Suppressor macrophage treated with lipopolysaccharide for 1 hour (primary cell): ENCODE measurements around the gene ZNF235.
A peak's percentile ranks its signal among the peaks of the same experiment; 100 is the strongest.
"Not testable (repeated sequence)": the region's sequence is repeated elsewhere in the genome, so short reads cannot be mapped to it uniquely, and the experiment has no call there.

Experiments used
- DNase-seq, 3 donors: peaks; one replicate each; pipeline ENCODE4 v3.0.0-alpha.2; 2020 to 2022

Gene ZNF235

DNA sequence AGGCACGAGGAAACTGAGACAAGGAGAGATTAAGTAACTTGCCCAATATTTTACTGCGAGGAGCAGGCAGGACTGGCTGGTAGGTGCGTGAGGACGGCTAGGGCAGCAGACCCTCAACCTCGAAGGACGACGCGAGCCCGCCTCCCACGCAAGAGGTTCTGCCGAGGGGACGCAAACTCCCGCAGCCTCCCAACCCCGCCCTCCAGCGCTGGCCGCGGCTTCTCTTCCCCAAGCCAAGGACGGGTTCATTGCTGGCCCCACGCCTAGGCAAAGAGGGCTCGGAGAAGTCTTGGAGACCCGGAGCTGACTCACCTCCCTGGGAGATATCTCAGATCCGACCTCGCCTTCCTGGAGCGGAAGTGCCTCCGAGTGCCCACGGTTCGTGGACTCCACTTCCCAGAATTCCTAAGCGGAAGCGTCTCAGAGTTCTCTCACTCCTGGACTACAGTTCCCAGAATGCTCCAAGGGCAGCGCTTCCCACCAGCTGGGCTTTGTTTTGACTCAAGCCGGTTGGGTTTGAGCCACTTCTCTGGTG lies at the start of gene ZNF235:
Gene ZNF235, minus strand, starts transcription at position 367 of the 535 bp plus-strand sequence. CDS start 1,621 bp downstream, outside the sequence.
- peak; percentile 94 to 97 (median 97) for DNase-seq

DNA sequence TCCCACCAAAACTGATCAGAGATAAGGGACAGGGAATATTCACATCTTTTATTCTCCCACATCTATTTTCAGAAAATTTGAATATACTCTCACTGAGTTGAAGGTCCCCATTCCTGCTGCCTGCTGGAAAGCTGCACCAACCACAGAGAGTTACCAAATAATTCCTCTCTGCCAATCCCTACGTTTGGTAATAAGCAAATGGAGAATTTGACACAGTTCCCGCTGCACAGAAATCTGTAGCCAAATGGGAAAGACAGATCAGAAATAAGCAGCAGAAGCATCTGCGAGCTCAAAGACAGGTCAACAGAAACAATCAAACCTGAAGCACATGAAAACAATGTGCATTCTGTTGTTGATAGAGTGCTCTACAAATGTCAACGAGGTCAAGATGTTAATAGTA lies 41.7 kb upstream of the ZNF235 start:
- DNase-seq: no peak

DNA sequence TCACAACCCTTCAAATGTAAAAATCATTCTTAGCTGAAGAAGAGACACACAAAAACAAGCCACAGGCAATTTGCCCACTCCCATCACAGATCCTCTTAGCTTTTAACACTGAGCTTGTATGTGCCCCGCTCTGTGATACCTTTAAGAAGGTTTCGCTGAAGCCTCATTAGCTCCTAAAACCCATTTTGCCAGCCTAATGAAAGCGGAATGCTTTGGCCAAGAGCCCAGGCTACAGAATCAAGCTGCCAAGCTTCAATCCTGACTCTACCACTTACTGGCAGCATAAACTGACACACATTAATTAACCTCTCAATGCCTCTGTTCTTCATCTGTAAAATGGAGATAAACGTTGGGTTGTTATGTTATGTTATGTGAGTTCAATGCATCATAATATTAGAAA lies 41.1 kb upstream of the ZNF235 start:
- no peak for DNase-seq

DNA sequence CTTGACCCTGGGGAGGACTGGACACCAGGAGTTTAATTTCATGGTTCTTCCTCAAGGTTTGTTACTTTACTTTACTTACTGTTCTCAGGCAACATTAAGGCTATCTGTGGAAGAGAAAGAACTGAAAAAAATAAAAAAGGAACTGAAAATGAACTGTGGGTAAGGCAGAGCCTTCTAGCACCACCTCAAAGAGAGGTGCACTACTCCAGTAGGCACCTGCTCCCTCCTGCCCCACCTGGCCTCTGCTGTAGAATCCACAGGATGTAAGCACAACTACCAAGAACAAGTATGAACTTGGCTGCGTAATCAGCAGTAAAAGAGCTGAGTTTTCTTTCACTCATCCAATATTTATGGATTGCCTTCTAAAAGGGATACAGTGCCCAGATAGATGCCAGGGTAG lies 39.4 kb upstream of the ZNF235 start:
- no peak for DNase-seq

DNA sequence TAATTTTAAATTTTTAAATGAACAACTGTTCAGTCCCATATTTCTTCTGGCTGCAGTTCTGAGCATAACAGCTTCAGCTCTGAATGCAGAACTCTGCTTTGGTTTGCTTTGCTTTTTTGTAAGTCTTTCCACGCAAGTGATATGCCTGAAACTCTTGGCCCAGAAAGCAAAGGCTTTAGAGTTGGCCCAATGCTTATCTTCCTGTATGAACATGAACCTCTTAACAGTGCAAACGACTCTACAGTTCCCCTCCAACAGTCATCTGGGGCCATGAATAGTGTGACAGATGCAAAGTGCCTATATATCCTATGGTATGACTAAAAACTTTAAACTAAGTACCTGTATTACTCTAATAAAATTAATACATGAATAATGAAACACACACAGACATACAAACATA lies 37.0 kb upstream of the ZNF235 start:
- no peak for DNase-seq

DNA sequence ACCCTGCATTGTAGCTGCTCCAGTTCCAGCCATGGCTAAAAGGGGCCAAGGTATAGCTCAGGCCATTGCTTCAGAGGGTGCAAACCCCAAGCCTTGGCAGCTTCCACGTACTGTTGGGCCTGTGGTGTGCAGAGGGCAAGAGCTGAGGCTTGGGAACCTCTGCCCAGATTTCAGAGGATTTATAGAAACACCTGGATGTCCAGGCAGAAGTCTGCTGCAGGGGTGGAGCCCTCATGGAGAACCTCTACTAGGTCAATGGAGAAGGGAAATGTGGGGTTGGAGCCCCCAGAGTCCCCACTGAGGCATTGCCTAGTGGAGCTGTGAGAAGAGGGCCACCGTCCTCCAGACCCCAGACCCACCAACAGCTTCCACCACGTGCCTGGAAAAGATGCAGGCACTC lies 29.8 kb upstream of the ZNF235 start:
- not testable (repeated sequence) for DNase-seq

DNA sequence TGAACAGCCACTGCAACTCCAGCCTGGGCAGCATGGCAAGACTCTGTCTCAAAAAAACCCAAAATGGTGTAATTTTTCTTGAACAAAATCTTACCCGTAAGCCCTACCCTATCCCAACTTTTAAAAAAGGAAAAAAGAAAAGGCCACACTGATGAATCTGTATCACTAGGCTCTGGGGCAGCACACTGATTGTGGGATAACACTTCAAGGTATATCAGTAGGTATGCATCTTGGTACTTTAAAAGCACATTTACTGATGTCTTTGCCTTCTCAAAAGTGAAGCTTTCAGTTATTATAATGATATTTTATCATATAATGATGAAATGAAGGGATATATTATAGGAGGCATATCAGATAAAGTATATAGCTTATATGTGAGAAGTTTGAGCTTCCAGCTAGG lies 27.3 kb upstream of the ZNF235 start:
- DNase-seq: no peak

DNA sequence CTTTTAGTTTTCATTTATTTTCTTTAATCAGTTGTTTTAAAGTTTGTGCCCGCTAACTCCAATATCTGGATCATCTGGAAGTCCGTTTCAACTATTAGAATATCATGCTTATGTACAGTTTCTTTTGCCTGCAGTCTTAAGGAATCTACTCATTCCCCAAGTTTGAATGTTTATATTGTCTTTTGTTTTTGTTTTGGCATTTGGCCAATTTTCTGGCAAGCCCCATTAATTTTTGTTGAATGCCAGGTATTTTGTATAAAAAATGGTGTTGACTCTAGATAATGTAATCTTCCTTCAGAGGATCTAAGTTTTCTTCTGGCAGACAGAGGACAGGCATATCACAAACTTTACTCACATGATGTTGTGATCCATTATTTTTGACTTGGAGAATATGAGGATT lies 11.1 kb upstream of the ZNF235 start:
- no peak for DNase-seq

DNA sequence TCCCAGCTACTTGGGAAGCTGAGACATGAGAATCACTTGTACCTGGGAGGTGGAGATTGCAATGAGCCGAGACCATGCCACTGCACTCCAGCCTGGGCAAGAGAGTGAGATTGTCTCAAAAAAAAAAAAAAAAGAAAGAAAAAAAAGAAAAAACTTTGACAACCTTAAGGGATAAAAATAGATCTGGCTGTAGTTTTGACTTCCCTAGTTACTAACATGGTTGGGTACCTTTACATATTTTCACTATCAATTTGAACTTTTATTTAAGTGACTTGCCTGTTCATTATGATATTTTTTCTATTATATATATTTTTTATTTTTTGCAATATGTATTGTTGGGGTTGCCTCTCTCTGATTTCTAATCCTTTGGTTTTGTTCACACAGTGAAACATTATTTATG lies 8.4 kb upstream of the ZNF235 start:
- no peak for DNase-seq

DNA sequence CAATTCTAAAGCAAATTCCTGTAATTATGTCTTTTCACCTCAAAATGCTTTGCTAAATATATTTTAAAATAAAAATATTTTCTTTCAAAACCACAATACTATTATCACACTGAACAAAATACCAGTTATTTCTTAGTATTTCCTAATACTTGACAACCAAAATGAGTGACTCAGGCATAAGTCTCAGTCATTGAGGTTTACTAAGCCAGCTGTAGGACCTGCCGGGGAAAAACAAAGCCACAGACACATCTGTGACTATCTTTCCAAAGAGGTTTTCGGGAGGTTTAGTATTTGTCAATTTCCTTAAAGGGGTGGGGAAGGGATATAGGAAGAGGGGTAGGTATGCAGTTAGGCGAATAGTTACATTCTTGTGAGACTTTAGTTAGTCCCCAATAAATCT lies 3.2 kb upstream of the ZNF235 start:
- DNase-seq: no peak

DNA sequence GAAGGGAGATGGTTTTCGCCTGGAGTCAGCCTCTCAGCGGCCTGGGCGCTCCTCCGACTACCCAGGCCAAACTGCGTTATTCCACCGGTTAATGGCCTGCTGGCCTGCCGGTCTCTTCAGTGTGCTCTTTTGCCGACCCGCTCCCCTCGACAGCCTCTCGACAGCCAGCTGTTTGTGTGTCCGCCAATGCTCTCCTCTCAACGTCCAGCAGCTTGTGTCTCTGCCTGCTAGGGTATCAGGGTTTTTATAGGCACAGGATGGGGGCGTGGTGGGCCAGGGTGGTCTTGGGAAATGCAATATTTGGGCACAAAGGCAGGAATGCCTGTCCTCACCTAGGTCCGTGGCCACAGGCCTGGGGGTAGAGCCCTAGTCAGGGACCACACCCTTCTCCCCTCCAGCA lies 1.5 kb upstream of the ZNF235 start:
- DNase-seq: no peak

DNA sequence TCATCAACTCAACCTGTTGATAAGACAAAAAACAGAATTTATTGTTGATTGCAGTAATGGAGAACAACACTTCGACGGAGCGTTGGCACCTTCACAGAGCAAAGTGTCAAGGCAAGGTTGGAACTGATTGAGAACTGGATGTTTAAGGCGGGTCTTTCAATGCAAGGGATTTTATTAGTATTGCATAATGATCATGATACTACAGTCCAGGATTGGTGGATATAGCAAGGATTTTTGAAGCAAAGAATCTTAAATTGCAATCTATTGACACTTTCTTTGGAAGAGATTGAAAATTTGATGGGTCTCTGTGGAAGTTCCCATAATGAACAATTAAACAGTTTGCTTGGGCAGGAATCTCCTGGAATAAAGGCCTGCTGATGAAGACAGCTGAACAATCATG lies 632 bp upstream of the ZNF235 start:
- DNase-seq: no peak

DNA sequence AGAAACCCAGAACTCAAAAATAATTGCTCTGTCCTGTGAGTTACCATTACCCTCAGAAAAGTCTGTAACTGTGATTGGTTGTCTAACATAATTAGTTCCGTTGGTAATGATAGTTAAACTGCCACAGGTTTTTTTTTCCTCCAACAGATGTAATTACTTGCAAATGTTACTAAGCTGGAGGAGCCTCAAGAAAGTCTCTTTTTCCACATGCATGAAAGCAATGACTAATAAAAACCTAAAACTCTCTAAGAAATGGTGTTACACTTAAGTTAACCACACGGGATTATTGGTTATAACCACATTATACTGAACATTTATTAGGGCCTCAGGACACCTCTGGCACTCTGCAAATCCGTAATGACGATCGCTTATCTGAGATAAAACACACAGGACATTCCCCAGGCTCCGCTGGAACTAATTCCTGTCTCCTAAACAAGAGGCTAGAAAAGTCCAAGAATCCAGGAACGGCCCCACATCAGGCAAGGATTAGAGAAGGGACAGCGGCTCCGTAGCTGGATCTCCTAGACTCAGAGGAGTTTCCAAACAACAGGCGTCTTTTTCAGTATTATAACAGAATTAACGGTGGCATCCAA lies 753 bp downstream of the ZNF235 start:
- peak in 2 of 3 donors; percentile 10 to 12 for DNase-seq

DNA sequence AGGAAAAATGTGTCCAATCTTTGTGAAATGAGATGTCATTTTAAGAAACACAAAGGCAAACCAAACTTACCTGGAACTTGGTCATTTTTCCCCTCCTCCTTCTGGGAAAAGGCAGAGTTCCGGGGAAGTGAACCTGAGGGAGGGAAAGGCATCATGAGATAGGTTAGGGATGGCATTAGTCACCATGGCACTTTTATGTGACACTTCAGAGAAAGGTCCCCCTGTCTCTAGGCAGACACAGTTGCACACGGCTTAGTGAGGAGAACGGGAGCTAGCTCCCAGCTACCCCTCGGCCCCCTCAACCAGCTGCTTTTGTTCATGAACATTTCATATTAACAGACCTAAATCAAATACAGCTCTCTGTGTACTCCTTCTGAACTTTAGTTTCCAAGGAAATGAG lies 1.5 kb downstream of the ZNF235 start:
- DNase-seq: no peak

DNA sequence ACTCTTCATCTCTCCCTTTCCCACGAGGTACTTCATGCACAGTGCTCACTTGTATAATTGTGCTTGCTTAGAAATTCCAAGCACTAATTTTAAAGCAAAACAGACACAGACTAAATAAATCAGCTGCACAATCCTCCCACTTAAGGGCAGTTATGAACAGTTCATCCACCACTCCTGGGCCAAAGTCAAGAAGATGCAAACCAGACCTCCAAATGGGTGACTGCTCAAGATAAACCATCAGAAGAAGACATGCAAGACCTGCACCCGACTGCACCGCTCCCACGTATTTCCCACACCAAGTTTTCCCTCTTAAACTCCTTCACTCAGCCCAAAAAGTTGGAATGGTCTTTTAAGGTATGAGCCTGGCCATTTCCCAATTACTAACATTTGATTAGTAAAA lies 19.9 kb downstream of the ZNF235 start:
- no peak for DNase-seq

DNA sequence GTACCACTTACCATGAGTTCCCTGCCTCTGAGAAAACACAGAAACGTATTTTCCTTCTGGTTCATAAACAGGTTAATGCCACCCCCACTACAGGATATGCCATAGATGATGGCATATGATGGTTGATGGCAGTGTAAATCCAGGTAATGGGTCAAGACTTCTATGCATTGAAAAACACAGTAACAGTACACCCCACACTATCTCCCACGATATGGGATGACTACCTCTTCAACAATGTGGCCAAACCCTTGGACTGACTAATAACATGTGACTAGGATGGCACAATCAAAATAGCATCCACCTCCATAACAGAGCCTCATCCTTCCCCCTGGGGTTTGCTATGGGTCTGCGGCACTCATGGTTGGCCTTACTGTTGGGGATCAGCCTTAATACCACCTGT lies 22.0 kb downstream of the ZNF235 start:
- no peak for DNase-seq

DNA sequence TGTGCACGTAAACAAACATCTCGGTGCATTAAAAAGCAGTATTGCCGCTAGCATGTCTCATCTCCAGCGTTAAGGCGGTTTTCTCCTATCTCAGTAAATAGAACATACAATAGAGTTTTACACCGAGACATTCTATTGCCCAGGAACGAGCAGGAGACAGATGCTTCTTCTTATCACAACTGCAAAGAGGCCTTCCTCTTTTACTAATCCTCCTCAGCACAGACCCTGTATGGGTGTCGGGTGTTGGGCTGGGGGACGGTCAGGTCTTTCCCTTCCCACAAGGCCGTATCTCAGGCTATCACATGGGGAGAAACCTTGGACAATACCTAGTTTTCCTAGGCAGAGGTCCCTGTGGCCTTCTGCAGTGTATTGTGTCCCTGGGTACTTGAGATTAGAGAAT lies 23.9 kb downstream of the ZNF235 start:
- DNase-seq: no peak

DNA sequence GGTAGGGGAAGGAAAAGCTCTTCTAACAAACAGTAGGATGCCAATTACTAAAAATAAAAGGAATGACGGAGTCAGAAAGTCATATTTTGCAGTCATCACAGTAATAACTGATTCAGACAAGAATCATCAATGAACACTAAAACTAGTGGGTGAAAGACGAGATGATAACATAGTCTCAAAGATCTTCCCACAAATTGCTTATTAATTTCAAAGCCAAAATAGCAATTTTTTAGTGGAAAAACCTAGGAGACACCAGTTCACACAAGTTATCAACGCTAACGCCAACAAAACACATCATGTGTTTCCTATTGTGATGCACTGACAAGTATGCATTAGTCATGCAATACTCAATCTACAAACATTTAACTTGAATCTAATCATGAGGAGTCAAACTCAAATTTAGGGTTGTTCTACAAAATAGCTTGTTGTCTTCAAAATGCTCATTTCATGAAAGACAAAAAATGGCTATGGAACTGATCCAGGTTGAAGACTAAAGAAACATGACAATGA lies 26.6 kb downstream of the ZNF235 start:
- no peak for DNase-seq

DNA sequence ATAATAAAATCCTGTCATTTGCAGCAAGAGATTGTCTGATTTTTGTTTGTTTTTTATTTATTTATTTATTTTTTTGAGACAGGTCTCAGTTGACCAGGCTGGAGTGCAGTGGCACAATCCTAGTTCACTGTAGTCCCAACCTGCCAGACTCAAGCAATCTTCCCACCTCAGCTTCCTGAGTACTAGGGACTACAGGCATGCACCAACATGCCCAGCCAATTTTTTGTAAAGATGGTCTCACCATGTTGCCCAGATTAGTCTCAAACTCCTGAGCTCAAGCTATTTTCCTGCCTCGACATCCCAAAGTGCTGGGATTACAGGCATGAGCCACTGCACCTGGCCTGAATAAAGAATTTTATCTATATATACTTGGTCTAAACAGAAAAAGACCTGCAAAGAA lies 27.5 kb downstream of the ZNF235 start:
- DNase-seq: no peak

DNA sequence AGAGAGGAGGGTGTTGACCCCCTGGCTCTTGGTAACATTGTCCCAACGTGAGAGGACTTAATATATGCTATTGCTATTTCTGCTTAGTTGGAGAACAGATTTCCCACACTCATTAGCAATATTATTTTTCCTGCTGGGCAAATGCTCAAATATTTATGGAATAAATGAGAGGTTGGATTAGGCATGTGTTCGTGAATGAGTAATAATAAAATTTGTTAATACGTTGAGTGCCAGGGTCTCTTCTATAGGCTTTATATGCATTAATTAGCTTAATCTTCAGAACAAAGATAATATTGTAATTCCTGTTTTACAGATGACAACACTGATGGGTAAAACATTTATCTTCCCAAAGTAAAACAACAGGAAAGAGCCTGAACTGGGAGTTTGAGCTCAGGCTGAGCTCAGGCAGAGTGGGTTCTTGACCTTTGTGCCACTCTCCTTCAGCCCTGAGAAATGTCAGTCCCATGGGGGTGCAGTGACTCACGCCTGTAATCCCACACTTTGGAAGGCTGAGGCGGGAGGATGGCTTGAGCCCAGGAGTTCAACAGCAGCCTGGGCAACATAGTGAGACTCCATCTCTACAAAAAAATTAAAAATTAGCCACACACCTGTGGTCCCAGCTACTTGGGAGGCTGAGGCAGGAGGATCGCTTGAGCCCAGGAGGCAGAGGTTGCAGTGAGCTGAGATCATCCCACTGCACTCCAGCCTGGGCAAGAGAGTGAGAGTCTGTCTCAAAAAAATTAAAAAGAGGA lies 44.0 kb downstream of the ZNF235 start:
- no peak for DNase-seq

DNA sequence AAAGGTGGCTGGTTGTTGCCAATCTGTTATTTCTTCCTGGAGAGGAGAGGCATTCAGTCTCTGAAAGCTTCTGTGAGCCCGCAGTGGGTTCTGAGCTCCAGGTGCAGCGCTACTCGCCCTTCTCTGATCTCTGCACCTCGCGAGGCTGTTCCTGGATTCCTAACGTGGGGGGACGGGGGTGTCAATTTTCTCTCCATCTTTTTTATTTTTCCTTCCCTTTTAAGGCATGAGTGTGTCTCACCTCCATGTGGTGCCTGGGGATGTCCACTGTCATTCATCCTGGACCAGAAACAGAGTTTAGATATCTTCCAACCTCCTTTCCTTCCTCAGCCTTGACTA lies 44.5 kb downstream of the ZNF235 start:
- no peak for DNase-seq

DNA sequence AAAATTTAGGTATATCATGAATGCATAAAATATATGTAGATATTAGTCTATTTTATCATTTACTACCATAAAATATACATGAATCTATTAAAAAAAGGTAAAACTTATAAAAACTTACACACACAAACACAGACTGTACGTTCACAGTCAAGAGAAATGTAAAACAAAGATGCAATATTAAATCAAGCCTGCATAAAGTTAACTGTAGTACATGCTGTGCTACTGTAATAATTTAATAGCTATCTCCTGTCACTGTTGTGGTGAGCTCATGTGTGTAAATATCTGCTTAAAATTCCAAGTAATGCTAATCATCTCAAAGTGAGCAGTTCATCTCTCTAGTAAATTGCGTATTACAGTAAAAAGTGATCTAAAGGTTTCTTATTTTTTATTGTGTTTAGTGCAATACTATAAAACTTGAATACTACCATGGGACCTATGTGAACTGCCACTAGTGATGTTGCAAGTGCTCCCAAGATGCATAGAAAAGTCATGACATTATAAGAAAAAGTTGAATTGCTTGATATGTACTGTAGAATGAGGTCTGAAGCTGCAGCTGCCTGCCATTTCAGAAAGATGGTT lies 45.9 kb downstream of the ZNF235 start:
- DNase-seq: no peak

DNA sequence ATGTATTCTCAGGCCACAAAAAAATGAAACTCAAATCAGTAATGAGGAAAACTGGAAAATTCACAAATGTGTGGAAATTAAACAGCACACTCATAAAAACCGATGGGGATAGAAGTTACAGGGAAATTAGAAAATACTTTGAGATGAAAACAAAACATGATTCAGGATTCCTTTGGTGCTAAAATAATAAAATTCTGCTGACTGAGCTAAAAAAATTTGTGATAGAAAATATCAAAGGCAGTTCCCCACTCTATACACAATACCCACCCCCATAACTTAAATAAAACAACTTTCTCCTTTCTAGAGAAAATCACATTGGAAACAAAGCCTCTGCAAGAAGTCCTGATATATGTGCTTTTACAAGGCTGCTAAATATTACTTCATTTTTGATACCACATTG lies 46.7 kb downstream of the ZNF235 start:
- DNase-seq: no peak

DNA sequence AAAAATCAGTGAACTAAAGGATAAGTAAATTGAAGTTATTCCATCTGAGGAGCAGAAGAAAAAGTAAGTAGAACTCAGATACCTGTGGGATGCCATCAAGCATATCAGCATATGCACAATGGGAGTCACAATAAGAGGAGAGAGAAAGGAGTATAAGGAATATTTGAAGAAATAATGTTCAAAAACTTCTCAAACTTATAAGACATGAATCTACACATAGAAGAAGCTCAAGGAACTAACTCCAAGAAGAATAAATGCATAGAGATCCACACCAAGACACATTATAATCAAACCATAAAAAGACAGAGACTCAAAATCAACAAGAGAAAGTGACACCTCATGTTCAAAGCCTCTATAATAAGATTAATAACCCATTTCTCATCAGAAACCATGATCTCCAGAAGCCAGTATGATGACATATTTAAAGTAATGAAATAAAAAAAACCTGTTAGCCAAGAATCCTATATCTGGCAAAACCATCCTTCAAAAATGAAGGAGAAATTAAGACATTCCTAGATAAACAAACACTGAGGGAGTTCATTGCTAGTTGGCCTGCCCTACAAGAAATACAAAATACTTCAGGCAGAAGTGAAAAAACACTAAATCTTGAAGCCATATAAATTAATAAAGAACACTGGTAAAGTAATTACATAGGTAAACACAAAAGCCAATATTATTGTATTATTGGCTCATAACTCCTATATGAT lies 49.0 kb downstream of the ZNF235 start:
- no peak for DNase-seq
